Placental pericyte (primary cell): ENCODE data around the gene NDC80. TPM values are rescaled to one million over a fixed set of nuclear protein-coding genes. Genes with fewer than 3 reads are reported as not detected.

Experiments used
- small RNA-seq: library from RNA; depleted of rRNA; stranded (forward); fragments of <200 nt; gene quantifications from one replicate; pipeline ENCODE3, GENCODE V24; 2012; ENCODE audit warnings: low replicate concordance
- total RNA-seq: library from RNA; depleted of rRNA; stranded (reverse); fragments of >200 nt; gene quantifications from 2 replicates; pipeline ENCODE4 v1.2.3, GENCODE V29; 2012

NDC80 gene
- total RNA-seq: 0.88 and 43.5 TPM in 2 replicates

GRCh38 chr18:2571200-2572170 is at the start of gene NDC80, which contains the start of gene METTL4:
TSS of gene NDC80 (plus strand) at chr18:2571557. CDS start at chr18:2572986, 1,429 bp downstream.
TSS of gene METTL4 (minus strand) at chr18:2571505. CDS start at chr18:2567216, 4,289 bp downstream.

GRCh38 chr18:2655178-2655953 is 84.0 kb downstream of the NDC80 start, which contains the start of gene SMCHD1:
TSS of gene SMCHD1 (plus strand) at chr18:2655726. CDS start at chr18:2656076, 350 bp downstream.

Small RNAs within 50 kb of the gene (small RNA-seq; reads per million reads assigned to genes)
- gene RF00019: not detected
- not detected for gene RF01233
- not detected for gene RNU6-340P

Other genes starting within 250 kb of the NDC80 start
- gene METTL4, start 52 bp upstream of the NDC80 start, total RNA-seq: 6.1 and 12.0 TPM in 2 replicates
- gene SMCHD1, start 84.2 kb downstream of the NDC80 start, total RNA-seq: 73.5 and 114 TPM in 2 replicates